ENCODE measurements around the gene GSG1.
A peak's percentile ranks its signal among the peaks of the same experiment; 100 is the strongest.

The GSG1 gene

GRCh38 chr12:13044906-13045299, 58.6 kb downstream of the GSG1 start:
- Histone ChIP-seq H3K36me3 (replicated peaks) (no peaks in the 10 kb centered on the region), H3K27me3 (replicated peaks) (no peaks in the 10 kb centered on the region), H3K4me3 (ENCODE audit: low read depth, low read length) (peak overlapping the region; percentile 97), H3K27ac (no peak overlapping the region)
- no peak for DNase-seq
- in situ Hi-C loops (cut with HindIII; ENCODE audit: low pct_ligation_motif_present, low sequenced_read_pairs), result no loop called here
- no peak for TF ChIP-seq CTCF (IDR thresholded peaks at IDR 0.05; ENCODE audit: low read depth, low read length, missing control alignments)

GRCh38 chr12:13044002-13044905, 59.2 kb downstream of the GSG1 start, which contains the start of gene FAM234B:
Gene FAM234B (plus strand): TSS chr12:13044381. CDS start chr12:13044404, 23 bp downstream.
- DNase-seq, result peak; percentile 40
- no peak for TF ChIP-seq CTCF (IDR thresholded peaks at IDR 0.05; ENCODE audit: low read depth, low read length, missing control alignments)
- H3K36me3 ChIP-seq (replicated peaks), result no peaks in the 10 kb centered on the region

GRCh38 chr12:13042666-13043230, 60.7 kb downstream of the GSG1 start:
- TF ChIP-seq CTCF (IDR thresholded peaks at IDR 0.05; ENCODE audit: low read depth, low read length, missing control alignments), result no peak
- in situ Hi-C loops (cut with HindIII; ENCODE audit: low pct_ligation_motif_present, low sequenced_read_pairs), result no loop called here
- Histone ChIP-seq H3K27me3 (replicated peaks) (no peaks in the 10 kb centered on the region), H3K27ac (no peak overlapping the region), H3K36me3 (replicated peaks) (no peaks in the 10 kb centered on the region), H3K4me3 (ENCODE audit: low read depth, low read length) (no peak overlapping the region)
- no peak for DNase-seq

More at GRCh38 chr12:13044002-13044905, 59.2 kb downstream of the GSG1 start, which contains the start of gene FAM234B:
- H3K4me3 ChIP-seq (ENCODE audit: low read depth, low read length), result peak within 1 kb of the TSS; percentile 97
- H3K27ac ChIP-seq, result no peak within 1 kb of the TSS
- in situ Hi-C loops (cut with HindIII; ENCODE audit: low pct_ligation_motif_present, low sequenced_read_pairs), result no loop called here
- no peaks in the 10 kb centered on the region for H3K27me3 ChIP-seq (replicated peaks)

- H3K27me3 ChIP-seq (replicated peaks), result no peaks in the 10 kb centered on the region
- H3K4me3 ChIP-seq (ENCODE audit: low read depth, low read length), result no peak overlapping the region
- in situ Hi-C loops (cut with HindIII; ENCODE audit: low pct_ligation_motif_present, low sequenced_read_pairs), result no loop called here
- H3K27ac ChIP-seq, result no peak overlapping the region
- H3K36me3 ChIP-seq (replicated peaks), result no peaks in the 10 kb centered on the region
- no peak for TF ChIP-seq CTCF (IDR thresholded peaks at IDR 0.05; ENCODE audit: low read depth, low read length, missing control alignments)
- DNase-seq, result no peak
Measured at GRCh38 chr12:13041224-13041623, 62.2 kb downstream of the GSG1 start.

GRCh38 chr12:13039328-13039956, 64.0 kb downstream of the GSG1 start:
- no peak for DNase-seq
- Histone ChIP-seq H3K36me3 (replicated peaks) (no peaks in the 10 kb centered on the region), H3K27me3 (replicated peaks) (no peaks in the 10 kb centered on the region), H3K27ac (no peak overlapping the region), H3K4me3 (ENCODE audit: low read depth, low read length) (no peak overlapping the region)
- in situ Hi-C loops (cut with HindIII; ENCODE audit: low pct_ligation_motif_present, low sequenced_read_pairs), result no loop called here
- TF ChIP-seq CTCF (IDR thresholded peaks at IDR 0.05; ENCODE audit: low read depth, low read length, missing control alignments), result no peak

Data from brain microvascular endothelial cell (primary cell).